HCT116 (cell line): Measurements from ENCODE around the gene SIX2.

ENCODE experiments used
- CEBPB ChIP-seq: IDR thresholded peaks from 2 replicates; pipeline ENCODE4 v1.6.1; 2012; ENCODE audit warnings: low read depth
- CTCF ChIP-seq, 3 experiments: fragments of 200-600 bp in 1 of 3; sonication (generic) in 1 of 3; IDR thresholded peaks in 2 of 3; conservative IDR thresholded peaks in 1 of 3; 2 replicates each; pipeline ENCODE4 v1.5.1; 2012 to 2017; ENCODE audit warnings: low read depth in 2 of 3, low read length in 2 of 3, antibody characterized with exemption in 1 of 3, borderline replicate concordance in 1 of 3, control low read depth in 1 of 3, mild to moderate bottlenecking in 1 of 3, mixed read lengths in 1 of 3, mixed run types in 1 of 3, moderate library complexity in 1 of 3; ENCODE audit not compliant: insufficient read depth in 1 of 3
- EGR1 ChIP-seq: IDR thresholded peaks from 2 replicates; pipeline ENCODE4 v1.6.1; 2012; ENCODE audit warnings: low read depth
- EZH2 ChIP-seq: fragments of 200-600 bp; sonication (generic); IDR thresholded peaks from 2 replicates; pipeline ENCODE4 v1.6.1; 2017; ENCODE audit warnings: antibody characterized with exemption, mixed run types
- JUND ChIP-seq: IDR thresholded peaks from 2 replicates; pipeline ENCODE4 v1.6.1; 2012
- POLR2A ChIP-seq: IDR thresholded peaks from 2 replicates; pipeline ENCODE4 v1.7.0; 2011; ENCODE audit warnings: borderline replicate concordance; ENCODE audit not compliant: insufficient read depth, insufficient read length; ENCODE audit errors: extremely low read depth
- POLR2AphosphoS5 ChIP-seq: IDR thresholded peaks from 2 replicates; pipeline ENCODE4 v1.6.1; 2011; ENCODE audit warnings: mild to moderate bottlenecking, low read depth, low read length, moderate library complexity
- SIN3A ChIP-seq: IDR thresholded peaks from 2 replicates; pipeline ENCODE4 v1.6.1; 2012; ENCODE audit warnings: low read depth
- YY1 ChIP-seq: IDR thresholded peaks from 2 replicates; pipeline ENCODE4 v1.6.1; 2011; ENCODE audit warnings: low read length, low read depth, moderate library complexity, mild to moderate bottlenecking; ENCODE audit not compliant: insufficient replicate concordance; ENCODE audit errors: extremely low read depth
- ZBTB33 ChIP-seq: IDR thresholded peaks from 2 replicates; pipeline ENCODE4 v1.6.1; 2011; ENCODE audit warnings: mild to moderate bottlenecking, low read length, moderate library complexity; ENCODE audit not compliant: insufficient replicate concordance; ENCODE audit errors: extremely low read depth
- TF ChIP-seq, protein P1 (sequence below): IDR thresholded peaks from 2 replicates; pipeline ENCODE4 v1.6.1; 2012

DNA sequence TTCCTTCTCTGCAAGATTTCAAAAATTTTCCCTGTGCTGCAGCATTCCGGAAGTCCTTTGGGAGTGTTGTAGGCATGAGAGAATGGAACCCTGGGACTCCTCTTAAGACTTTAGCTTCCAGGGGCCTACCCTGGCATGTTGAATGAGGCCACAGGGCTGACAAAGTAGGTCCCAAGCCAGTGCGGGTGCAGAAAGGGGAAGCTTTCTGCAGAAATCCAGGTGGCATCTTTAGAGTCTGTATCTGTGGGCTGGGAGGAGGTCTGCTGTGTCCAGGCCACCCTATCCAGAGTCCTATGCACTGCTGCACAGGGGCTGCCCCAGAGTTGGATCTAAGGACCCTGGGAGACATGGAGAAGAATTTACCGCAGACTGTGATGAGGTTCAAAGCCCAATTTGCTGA is 1.9 kb upstream of the SIX2 start:
- TF ChIP-seq CTCF (IDR thresholded peaks at IDR 0.05 in 2 of 3, conservative IDR thresholded peaks at IDR 0.05 in 1 of 3; ENCODE audit: borderline replicate concordance in 1 of 3, insufficient read depth in 1 of 3, low read depth in 2 of 3, low read length in 2 of 3) = no peak
- TF ChIP-seq JUND = no peak
- TF ChIP-seq, protein P1, sequence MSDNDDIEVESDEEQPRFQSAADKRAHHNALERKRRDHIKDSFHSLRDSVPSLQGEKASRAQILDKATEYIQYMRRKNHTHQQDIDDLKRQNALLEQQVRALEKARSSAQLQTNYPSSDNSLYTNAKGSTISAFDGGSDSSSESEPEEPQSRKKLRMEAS = no peak
- no peak for TF ChIP-seq EZH2
- no peak for TF ChIP-seq POLR2A
- no peak for TF ChIP-seq CEBPB
- TF ChIP-seq ZBTB33 = no peak
- TF ChIP-seq EGR1 = no peak
- no peak for TF ChIP-seq POLR2AphosphoS5
- no peak for TF ChIP-seq YY1
- TF ChIP-seq SIN3A = no peak
